H1 (cell line): ENCODE measurements around the gene STAG1. TPM values are rescaled to one million over a fixed set of nuclear protein-coding genes. Genes with fewer than 3 reads are reported as not detected.

Experiments
- CTCF ChIA-PET: fragments of 300-600 bp; sonication (Branson Sonifier 250); formaldehyde crosslinking; loops from one replicate; lab custom pipeline; 2021; ENCODE audit not compliant: partially characterized antibody; lab: Charles Lee
- POLR2A ChIA-PET: fragments of 300-600 bp; sonication (Branson Sonifier 250); formaldehyde crosslinking; loops from one replicate; lab custom pipeline; 2021; ENCODE audit warnings: inconsistent platforms; ENCODE audit not compliant: partially characterized antibody; lab: Charles Lee
- DNase-seq, 2 experiments: peaks; one replicate each; pipeline versions ENCODE4 v3.0.0 to v3.0.0-alpha.2; 2010 to 2022; ENCODE audit warnings: low spot score in 2 of 2, low read depth in 1 of 2, mixed read lengths in 1 of 2
- FAIRE-seq: peaks from 2 replicates; lab custom pipeline; 2011; peaks lifted over from hg19 to GRCh38; lab: Jason Lieb, UNC
- H2AFZ ChIP-seq: 2 replicates; pipeline ENCODE4 v1.8.1; 2012; ENCODE audit warnings: low read length, inconsistent platforms
- H2AK5ac ChIP-seq: 2 replicates; pipeline ENCODE4 v1.6.1; 2013; ENCODE audit warnings: low read depth, low read length
- H2BK120ac ChIP-seq: replicated peaks from 2 replicates; pipeline ENCODE3; 2013; ENCODE audit warnings: low read depth, low read length, inconsistent platforms
- H2BK12ac ChIP-seq: 2 replicates; pipeline ENCODE4 v1.6.1; 2013; ENCODE audit warnings: low read depth, low read length
- H2BK15ac ChIP-seq: 2 replicates; pipeline ENCODE4 v1.6.1; 2013; ENCODE audit warnings: low read length
- H2BK20ac ChIP-seq: 2 replicates; pipeline ENCODE4 v1.6.1; 2013; ENCODE audit warnings: low read length
- H2BK5ac ChIP-seq: 2 replicates; pipeline ENCODE4 v1.6.1; 2013; ENCODE audit warnings: low read depth, low read length
- H3K14ac ChIP-seq: 2 replicates; pipeline ENCODE4 v1.6.1; 2013; ENCODE audit warnings: inconsistent platforms; ENCODE audit not compliant: insufficient read length
- H3K18ac ChIP-seq: 2 replicates; pipeline ENCODE4 v1.6.1; 2013; ENCODE audit warnings: low read length; ENCODE audit errors: extremely low read depth
- H3K23ac ChIP-seq: 2 replicates; pipeline ENCODE4 v1.6.1; 2013; ENCODE audit warnings: inconsistent platforms; ENCODE audit not compliant: insufficient read length
- H3K23me2 ChIP-seq: 2 replicates; pipeline ENCODE4 v1.6.1; 2013; ENCODE audit warnings: low read depth, low read length
- H3K27ac ChIP-seq: 2 replicates; pipeline ENCODE4 v1.6.1; 2011; ENCODE audit warnings: low read depth, low read length, inconsistent platforms
- H3K27me3 ChIP-seq, 4 experiments: replicated peaks in 1 of 4; 1 replicate in 1 of 4; 2 replicates in 3 of 4; pipeline versions ENCODE4 v1.6.1 to v1.8.1; 2011 to 2013; ENCODE audit warnings: low read length in 3 of 4, mild to moderate bottlenecking in 3 of 4, inconsistent platforms in 2 of 4, mixed read lengths in 2 of 4, moderate library complexity in 1 of 4; ENCODE audit not compliant: control insufficient read depth in 3 of 4, insufficient read depth in 3 of 4; ENCODE audit errors: extremely low read depth in 1 of 4
- H3K36me3 ChIP-seq, 4 experiments: 2 replicates each; pipeline versions ENCODE4 v1.6.1 to v1.8.1; 2011 to 2013; ENCODE audit warnings: mild to moderate bottlenecking in 4 of 4, low read length in 3 of 4, moderate library complexity in 2 of 4, control low read depth in 1 of 4, inconsistent platforms in 1 of 4; ENCODE audit not compliant: insufficient read depth in 4 of 4, control insufficient read depth in 2 of 4
- H3K4ac ChIP-seq: replicated peaks from 2 replicates; pipeline ENCODE3; 2013; ENCODE audit warnings: low read length, low read depth, mixed read lengths, inconsistent platforms; ENCODE audit not compliant: insufficient read length
- H3K4me1 ChIP-seq, 4 experiments: replicated peaks in 1 of 4; 1 replicate in 1 of 4; 2 replicates in 3 of 4; pipeline versions ENCODE4 v1.6.1 to v1.8.1; 2011 to 2013; ENCODE audit warnings: low read length in 3 of 4, inconsistent platforms in 2 of 4, mixed read lengths in 1 of 4; ENCODE audit not compliant: insufficient read depth in 4 of 4, control insufficient read depth in 3 of 4
- H3K4me2 ChIP-seq, 2 experiments: 2 replicates each; pipeline versions ENCODE4 v1.6.1 to v1.8.1; 2011 to 2013; ENCODE audit warnings: low read depth in 2 of 2, low read length in 2 of 2, control low read depth in 1 of 2, inconsistent platforms in 1 of 2, mild to moderate bottlenecking in 1 of 2; ENCODE audit not compliant: insufficient read depth in 1 of 2
- H3K4me3 ChIP-seq, 4 experiments: fragments of 200-600, 300-600 bp in 1 of 4; sonication (generic), shearing (Covaris generic), sonication (Bioruptor Twin) in 1 of 4; 2 replicates each; pipeline versions ENCODE4 v1.5.1 to v1.8.1; 2011 to 2016; ENCODE audit warnings: low read length in 4 of 4, low read depth in 3 of 4, control low read depth in 2 of 4, inconsistent platforms in 2 of 4, mild to moderate bottlenecking in 2 of 4, mixed read lengths in 1 of 4, moderate library complexity in 1 of 4; ENCODE audit not compliant: insufficient read depth in 2 of 4; ENCODE audit errors: extremely low read depth in 1 of 4
- H3K56ac ChIP-seq: replicated peaks from 2 replicates; pipeline ENCODE3; 2013; ENCODE audit warnings: low read depth, mild to moderate bottlenecking, mixed read lengths, low read length, inconsistent platforms; ENCODE audit not compliant: insufficient read length
- H3K79me1 ChIP-seq: 2 replicates; pipeline ENCODE4 v1.6.1; 2013; ENCODE audit warnings: low read depth, low read length, control low read depth
- H3K79me2 ChIP-seq, 2 experiments: 2 replicates each; pipeline versions ENCODE4 v1.6.1 to v1.8.1; 2012 to 2013; ENCODE audit warnings: low read length in 2 of 2, mild to moderate bottlenecking in 2 of 2, inconsistent platforms in 1 of 2; ENCODE audit not compliant: insufficient read depth in 2 of 2, control insufficient read depth in 1 of 2
- H3K9ac ChIP-seq, 4 experiments: replicated peaks in 1 of 4; 1 replicate in 1 of 4; 2 replicates in 3 of 4; pipeline versions ENCODE4 v1.6.1 to v1.8.1; 2011 to 2013; ENCODE audit warnings: low read depth in 3 of 4, low read length in 3 of 4, control low read depth in 2 of 4, mild to moderate bottlenecking in 2 of 4, moderate library complexity in 2 of 4, inconsistent platforms in 1 of 4; ENCODE audit errors: extremely low read depth in 1 of 4
- H3K9me3 ChIP-seq, 2 experiments: 2 replicates each; pipeline versions ENCODE4 v1.6.1 to v1.8.1; 2012 to 2013; ENCODE audit warnings: mild to moderate bottlenecking in 2 of 2, moderate library complexity in 2 of 2, control low read depth in 1 of 2, inconsistent platforms in 1 of 2, low read depth in 1 of 2, low read length in 1 of 2, mixed read lengths in 1 of 2; ENCODE audit not compliant: insufficient read depth in 2 of 2
- H4K20me1 ChIP-seq, 2 experiments: replicated peaks in 1 of 2; 2 replicates each; pipeline versions ENCODE3 to v1.8.1; 2011 to 2013; ENCODE audit warnings: inconsistent platforms in 2 of 2, low read length in 2 of 2, mild to moderate bottlenecking in 1 of 2; ENCODE audit not compliant: insufficient read depth in 2 of 2, control insufficient read depth in 1 of 2
- H4K5ac ChIP-seq: 2 replicates; pipeline ENCODE4 v1.6.1; 2013; ENCODE audit warnings: low read length, low read depth, mixed read lengths, inconsistent platforms; ENCODE audit not compliant: insufficient read length
- H4K8ac ChIP-seq: 2 replicates; pipeline ENCODE4 v1.8.0; 2013; ENCODE audit warnings: mild to moderate bottlenecking, moderate library complexity, low read length, inconsistent platforms; ENCODE audit not compliant: insufficient read depth; ENCODE audit errors: extremely low read depth
- H4K91ac ChIP-seq: replicated peaks from 2 replicates; pipeline ENCODE3; 2013; ENCODE audit warnings: low read length, mixed read lengths, inconsistent platforms; ENCODE audit not compliant: insufficient read length
- ASH2L ChIP-seq: fragments of 200-600, 300-600 bp; sonication (generic); IDR thresholded peaks from one replicate; pipeline ENCODE4 v1.7.1; 2017; ENCODE audit warnings: low read length
- BCL11A ChIP-seq, 2 experiments: IDR thresholded peaks; one replicate each; pipeline ENCODE4 v1.6.1; 2011; ENCODE audit warnings: low read depth in 2 of 2, low read length in 2 of 2, mild to moderate bottlenecking in 2 of 2
- CHD1 ChIP-seq: IDR thresholded peaks from 2 replicates; pipeline ENCODE4 v1.6.1; 2012; ENCODE audit warnings: low read depth, low read length, improper control_type of control experiment
- FOSL1 ChIP-seq: IDR thresholded peaks from 2 replicates; pipeline ENCODE4 v1.6.1; 2011; ENCODE audit warnings: mild to moderate bottlenecking, low read depth, low read length, moderate library complexity; ENCODE audit not compliant: insufficient read depth
- GABPA ChIP-seq: IDR thresholded peaks from 2 replicates; pipeline ENCODE4 v1.6.1; 2011; ENCODE audit warnings: mild to moderate bottlenecking, low read length, moderate library complexity, borderline replicate concordance; ENCODE audit not compliant: insufficient read depth
- GTF2F1 ChIP-seq: IDR thresholded peaks from 2 replicates; pipeline ENCODE4 v1.6.1; 2012; ENCODE audit warnings: low read depth, low read length, improper control_type of control experiment, borderline replicate concordance
- NRF1 ChIP-seq: IDR thresholded peaks from 2 replicates; pipeline ENCODE4 v1.6.1; 2011; ENCODE audit warnings: mild to moderate bottlenecking, low read depth, low read length, improper control_type of control experiment
- RFX5 ChIP-seq: IDR thresholded peaks from 2 replicates; pipeline ENCODE4 v1.6.1; 2011; ENCODE audit warnings: low read depth, low read length, improper control_type of control experiment, borderline replicate concordance
- RXRA ChIP-seq: IDR thresholded peaks from 2 replicates; pipeline ENCODE4 v1.6.1; 2011; ENCODE audit warnings: low read depth, mild to moderate bottlenecking, low read length, moderate library complexity; ENCODE audit not compliant: insufficient read depth
- SIX5 ChIP-seq: IDR thresholded peaks from 2 replicates; pipeline ENCODE4 v1.6.1; 2011; ENCODE audit warnings: mild to moderate bottlenecking, low read depth, low read length
- SP1 ChIP-seq: IDR thresholded peaks from 2 replicates; pipeline ENCODE4 v1.6.1; 2011; ENCODE audit warnings: low read depth, low read length
- SP2 ChIP-seq: IDR thresholded peaks from 2 replicates; pipeline ENCODE4 v1.6.1; 2012; ENCODE audit warnings: mild to moderate bottlenecking, low read length, inconsistent platforms
- TAF7 ChIP-seq: optimal IDR thresholded peaks from 2 replicates; pipeline ENCODE3; 2011; ENCODE audit warnings: low read depth, mild to moderate bottlenecking, inconsistent platforms, low read length, moderate library complexity, borderline replicate concordance
- WGBS, 2 experiments: shearing (Covaris generic) in 1 of 2; methylation state at CpG; one replicate each; pipeline versions ENCODE4 v1.1.6 to v1.1.7; 2013 to 2015; ENCODE audit warnings: low lambda C conversion rate in 2 of 2, mixed read lengths in 2 of 2, inconsistent platforms in 1 of 2, low coverage in 1 of 2, missing lambda C conversion rate in 1 of 2; ENCODE audit not compliant: insufficient replicate concordance in 2 of 2, insufficient coverage in 1 of 2, insufficient read length in 1 of 2; ENCODE audit errors: extremely low coverage in 1 of 2, missing lambda C conversion rate in 1 of 2; 5-methylcytosine and 5-hydroxymethylcytosine counted together
- polyA plus RNA-seq, 7 experiments: library from polyadenylated mRNA; depleted of rRNA in 3 of 7; stranded (reverse) in 5 of 7; unstranded in 2 of 7; fragments of >200 nt in 5 of 7; fragments of 200-250 nt in 2 of 7; gene quantifications; 1 replicate in 5 of 7; 2 replicates in 1 of 7; 4 replicates in 1 of 7; pipeline versions ENCODE4 v1.2.1 to v1.2.3, GENCODE V29; 2011 to 2013; ENCODE audit warnings: missing spikeins in 2 of 7, mixed read lengths in 2 of 7
- total RNA-seq: library from RNA; stranded (reverse); fragmentation: NEBNext Ultra II Directional; extraction: Animal tissue kit (Norgen Biotek cat#: 25700); gene quantifications from 2 replicates; pipeline ENCODE4 v1.2.1, GENCODE V29; 2021

STAG1 gene
- total and polyA plus RNA-seq, 2 of the 8 experiments (the other 6 are each of a cell fraction or from before 2014, with no cell fraction given), result 4.6 to 23.4 TPM

GRCh38 chr3:136639069-136639468, 113.1 kb downstream of the STAG1 start:
- Histone ChIP-seq H4K91ac (no peak overlapping the region), H3K4me3 (no peak overlapping the region), H3K4me2 (no peak overlapping the region), H3K23ac (no peak overlapping the region), H2BK5ac (no peak overlapping the region), H3K4ac (no peak overlapping the region), H3K56ac (no peak overlapping the region), H2AFZ (no peak overlapping the region), H3K4me1 (no peaks in the 10 kb centered on the region), H3K9me3 (no peaks in the 10 kb centered on the region), H3K14ac (no peak overlapping the region), H3K36me3 (no peaks in the 10 kb centered on the region), H3K79me1 (no peaks in the 10 kb centered on the region), H3K18ac (no peak overlapping the region), H2BK12ac (no peak overlapping the region), H2AK5ac (no peak overlapping the region), H2BK120ac (no peak overlapping the region), H3K23me2 (no peaks in the 10 kb centered on the region), H3K27ac (no peak overlapping the region), H2BK20ac (no peak overlapping the region), H3K9ac (no peak overlapping the region), H4K5ac (no peak overlapping the region), H4K8ac (no peak overlapping the region), H3K27me3 (no peaks in the 10 kb centered on the region), H2BK15ac (no peak overlapping the region), H3K79me2 (peaks cover 0 to 61% of the 10 kb centered on the region in 2 experiments; a peak in 2 of 4 replicates)
- 93% methylated on average over 1 of the region's 1 CpG; no CpG with 5 or more reads in 1 of the 2 experiments for WGBS, 2 experiments
- CTCF ChIA-PET, result no interaction called here
- POLR2A ChIA-PET, result no interaction called here
- no peak for FAIRE-seq
- TF ChIP-seq NRF1 (no peak), BCL11A (IDR thresholded peaks at IDR 0.05; ENCODE audit: low read depth in 2 of 2, low read length in 2 of 2) (no peak), TAF7 (no peak), GABPA (no peak), ASH2L (no peak), SP2 (no peak), RXRA (no peak), RFX5 (no peak), GTF2F1 (no peak), SIX5 (no peak), SP1 (no peak), CHD1 (no peak), FOSL1 (no peak)
- TF ChIP-seq, all 59 proteins: peak for 0
- H4K20me1 ChIP-seq, result no peaks in the 10 kb centered on the region
- DNase-seq, result no peak
